Large intestine (tissue), 3 donors: ENCODE results near the gene RAB3A. TPM values are rescaled to one million over a fixed set of nuclear protein-coding genes. Genes with fewer than 3 reads are reported as not detected.

Source experiments
- DNase-seq, 2 donors: peaks; one replicate each; pipeline versions ENCODE4 v3.0.0 to v3.0.0-alpha.2; 2013
- H3K27ac ChIP-seq: one replicate; pipeline ENCODE4 v1.5.1; 2013; ENCODE audit warnings: low read length
- H3K27me3 ChIP-seq: 2 replicates; pipeline ENCODE4 v1.6.1; 2013; ENCODE audit warnings: low read length; ENCODE audit not compliant: control insufficient read depth, insufficient read depth
- H3K36me3 ChIP-seq: 2 replicates; pipeline ENCODE4 v1.6.1; 2013; ENCODE audit warnings: low read length; ENCODE audit not compliant: control insufficient read depth, insufficient read depth
- H3K4me1 ChIP-seq: one replicate; pipeline ENCODE4 v1.6.1; 2013; ENCODE audit warnings: low read length; ENCODE audit not compliant: control insufficient read depth, insufficient read depth
- H3K4me3 ChIP-seq: one replicate; pipeline ENCODE4 v1.5.1; 2013; ENCODE audit warnings: low read length
- H3K9me3 ChIP-seq: one replicate; pipeline ENCODE4 v1.6.1; 2013; ENCODE audit warnings: mild to moderate bottlenecking, low read depth, low read length, moderate library complexity; ENCODE audit not compliant: control insufficient read depth
- WGBS: methylation state at CpG from one replicate; pipeline ENCODE4 v1.1.5; 2013; ENCODE audit warnings: low lambda C conversion rate; ENCODE audit not compliant: insufficient coverage; 5-methylcytosine and 5-hydroxymethylcytosine counted together
- polyA plus RNA-seq: library from polyadenylated mRNA; unstranded; fragments of 120-200 nt; gene quantifications from one replicate; pipeline ENCODE4 v1.2.1, GENCODE V29; 2013

RAB3A gene
- polyA plus RNA-seq, 1 donor: 5.3 TPM

DNA sequence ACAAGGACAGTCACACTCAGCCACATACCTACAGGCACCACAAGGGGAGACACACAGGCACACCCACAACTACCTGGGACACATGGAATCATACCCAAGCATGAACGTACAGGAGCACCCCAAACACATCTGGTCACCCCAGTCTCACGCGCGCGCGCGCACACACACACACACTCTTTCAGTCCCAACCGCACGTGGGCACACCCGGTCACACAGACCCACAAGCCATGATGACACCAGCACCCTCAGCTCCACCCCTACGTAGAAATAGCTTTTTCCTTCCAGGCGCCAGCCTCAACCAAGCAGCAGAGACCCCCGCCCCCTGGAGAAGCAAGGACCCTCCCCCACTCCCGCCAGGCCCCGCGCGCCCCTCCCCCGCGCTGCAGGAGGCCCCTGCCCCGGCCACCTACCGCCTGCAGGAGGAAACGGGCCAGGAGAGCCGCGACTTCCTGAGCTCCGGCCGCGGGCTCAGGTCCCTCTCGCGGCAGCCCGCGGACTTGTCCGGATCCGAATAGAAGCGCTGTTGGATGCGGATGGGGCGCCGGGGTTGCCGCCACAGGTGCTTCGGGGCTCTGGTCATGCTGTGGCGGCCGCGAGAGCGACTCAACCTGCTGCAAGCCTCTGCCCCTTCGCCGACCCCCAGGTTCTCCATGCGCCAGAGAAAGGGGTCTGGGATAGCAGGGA lies 28.8 kb upstream of the RAB3A start:
- Histone ChIP-seq H3K4me1 (peaks cover 2% of the 10 kb centered on the region), H3K27ac (no peak overlapping the region), H3K4me3 (no peak overlapping the region), H3K27me3 (peaks cover 47% of the 10 kb centered on the region), H3K36me3 (no peaks in the 10 kb centered on the region), H3K9me3 (peaks cover 12% of the 10 kb centered on the region)
- no peak for DNase-seq
- WGBS: no CpG with 5 or more reads among the region's 46 CpGs

DNA sequence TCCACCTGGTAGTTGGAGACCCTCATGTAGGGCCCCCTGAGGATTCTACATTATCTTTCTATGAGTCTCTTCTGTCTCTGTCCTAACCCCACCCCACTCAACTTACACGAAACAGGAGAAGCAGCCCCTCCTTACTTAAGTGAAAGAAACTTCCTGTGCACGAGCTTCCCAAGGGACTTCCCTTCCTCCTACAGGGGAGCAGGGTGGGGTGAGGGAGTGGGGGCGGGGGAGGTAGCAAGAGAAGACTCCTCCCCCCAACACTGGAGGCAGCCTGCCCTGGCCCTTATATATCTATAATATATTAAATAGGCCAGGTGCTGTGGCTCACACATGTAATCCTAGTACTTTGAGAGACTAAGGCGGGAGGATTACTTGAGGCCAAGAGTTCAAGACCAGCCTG lies 27.9 kb upstream of the RAB3A start:
- H3K27ac ChIP-seq: no peak overlapping the region
- H3K4me1 ChIP-seq: peaks cover 2% of the 10 kb centered on the region
- H3K27me3 ChIP-seq: peaks cover 56% of the 10 kb centered on the region
- no peak overlapping the region for H3K4me3 ChIP-seq
- peaks cover 12% of the 10 kb centered on the region for H3K9me3 ChIP-seq
- WGBS: no CpG with 5 or more reads among the region's 4 CpGs
- DNase-seq: no peak
- no peaks in the 10 kb centered on the region for H3K36me3 ChIP-seq

DNA sequence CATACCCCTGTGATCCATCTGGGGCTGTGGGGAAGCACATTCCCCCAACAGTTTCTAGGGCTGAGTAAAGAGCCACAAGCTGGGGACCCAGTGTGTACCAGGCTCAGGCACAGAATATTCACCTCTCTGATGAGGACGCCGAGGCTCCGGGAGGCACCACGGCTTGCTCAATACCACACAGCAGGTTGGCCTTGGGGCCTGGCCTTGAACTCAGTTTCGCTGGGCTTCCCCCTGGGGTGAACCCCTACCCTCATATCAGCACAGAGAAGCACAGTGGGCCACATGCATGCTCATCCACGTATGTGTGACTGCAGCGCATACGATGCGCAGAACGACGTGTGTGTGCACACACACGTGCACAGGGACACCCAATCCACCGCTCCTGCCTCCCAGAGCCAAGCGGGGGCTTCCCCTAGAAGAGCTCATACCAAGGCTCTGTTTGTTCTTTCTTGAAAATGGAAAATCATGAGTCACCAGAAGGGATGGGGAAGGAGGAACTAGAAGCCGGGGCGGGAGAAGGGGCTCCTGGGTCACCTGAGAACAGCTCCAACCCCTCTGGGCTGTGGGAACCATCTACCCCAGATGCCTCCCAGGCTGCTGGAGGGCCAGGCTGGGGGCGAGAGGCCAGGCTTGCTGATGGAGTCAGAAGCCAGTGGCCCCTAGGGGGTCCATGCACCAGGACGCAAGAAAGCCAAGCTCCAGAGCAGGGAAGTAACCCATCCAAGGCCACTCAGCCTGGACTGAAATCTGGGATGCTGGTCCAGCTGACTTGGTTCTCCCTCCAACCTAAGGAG lies 27.3 kb upstream of the RAB3A start:
- peaks cover 61% of the 10 kb centered on the region for H3K27me3 ChIP-seq
- no CpG with 5 or more reads among the region's 18 CpGs for WGBS

GRCh38 chr19:18229915-18230314 lies 26.1 kb upstream of the RAB3A start:
- DNase-seq: no peak
- Histone ChIP-seq H3K4me1 (peaks cover 7% of the 10 kb centered on the region), H3K36me3 (no peaks in the 10 kb centered on the region), H3K27ac (no peak overlapping the region), H3K9me3 (peaks cover 14% of the 10 kb centered on the region), H3K4me3 (no peak overlapping the region), H3K27me3 (peaks cover 73% of the 10 kb centered on the region)
- WGBS: no CpG with 5 or more reads among the region's 4 CpGs

More for the DNA sequence above, 27.3 kb upstream of the RAB3A start:
- no peak for DNase-seq
- Histone ChIP-seq H3K9me3 (peaks cover 12% of the 10 kb centered on the region), H3K4me3 (no peak overlapping the region), H3K4me1 (peaks cover 2% of the 10 kb centered on the region), H3K27ac (no peak overlapping the region), H3K36me3 (no peaks in the 10 kb centered on the region)

DNA sequence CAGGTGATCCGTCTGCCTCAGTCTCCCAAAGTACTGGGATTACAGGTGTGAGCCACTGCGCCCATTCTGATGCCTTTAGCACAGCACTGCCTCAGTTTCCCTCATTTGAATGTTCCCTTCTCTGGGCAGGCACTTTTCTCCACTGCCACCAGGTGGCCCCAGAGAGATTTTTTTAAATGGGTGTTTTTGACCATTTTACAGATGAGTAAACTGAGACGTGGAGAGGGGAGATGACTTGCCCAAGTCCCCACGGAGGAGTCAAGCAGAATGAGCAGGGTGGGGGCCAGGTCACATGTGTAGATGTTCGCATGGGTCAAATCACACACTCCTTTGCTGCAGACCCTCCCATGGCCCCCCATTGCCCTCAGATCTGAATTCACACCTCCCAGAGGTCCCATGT lies 25.6 kb upstream of the RAB3A start:
- Histone ChIP-seq H3K27ac (no peak overlapping the region), H3K9me3 (peaks cover 15% of the 10 kb centered on the region)
- WGBS: no CpG with 5 or more reads among the region's 5 CpGs

GRCh38 chr19:18227781-18228271 lies 24.0 kb upstream of the RAB3A start:
- Histone ChIP-seq H3K27me3 (peaks cover 70% of the 10 kb centered on the region), H3K36me3 (no peaks in the 10 kb centered on the region), H3K9me3 (peaks cover 5% of the 10 kb centered on the region), H3K4me3 (no peak overlapping the region), H3K27ac (no peak overlapping the region), H3K4me1 (peaks cover 16% of the 10 kb centered on the region)
- DNase-seq: no peak
- 80% methylated on average over 1 of the region's 6 CpGs for WGBS

More for the DNA sequence above, 25.6 kb upstream of the RAB3A start:
- no peak overlapping the region for H3K4me3 ChIP-seq
- no peaks in the 10 kb centered on the region for H3K36me3 ChIP-seq
- peaks cover 74% of the 10 kb centered on the region for H3K27me3 ChIP-seq
- no peak for DNase-seq
- peaks cover 10% of the 10 kb centered on the region for H3K4me1 ChIP-seq

GRCh38 chr19:18226956-18227780 lies 23.3 kb upstream of the RAB3A start:
- H3K36me3 ChIP-seq: no peaks in the 10 kb centered on the region
- no peak for DNase-seq
- no peak overlapping the region for H3K4me3 ChIP-seq
- no peak overlapping the region for H3K27ac ChIP-seq
- H3K4me1 ChIP-seq: peaks cover 14% of the 10 kb centered on the region
- WGBS: no CpG with 5 or more reads among the region's 18 CpGs
- H3K9me3 ChIP-seq: peaks cover 3% of the 10 kb centered on the region
- peaks cover 65% of the 10 kb centered on the region for H3K27me3 ChIP-seq

- peaks cover 3% of the 10 kb centered on the region for H3K9me3 ChIP-seq
- H3K4me3 ChIP-seq: no peak within 1 kb of the TSS
- peaks cover 18% of the 10 kb centered on the region for H3K4me1 ChIP-seq
- no peak within 1 kb of the TSS for H3K27ac ChIP-seq
- H3K27me3 ChIP-seq: peaks cover 60% of the 10 kb centered on the region
- WGBS: 0% methylated on average over 2 of the region's 51 CpGs
- no peaks in the 10 kb centered on the region for H3K36me3 ChIP-seq
- DNase-seq: no peak
Measured at GRCh38 chr19:18225702-18226468, 22.0 kb upstream of the RAB3A start, which contains the start of gene PDE4C. PDE4C (minus strand) TSS chr19:18226438; CDS start chr19:18226415, 23 bp downstream.

- no CpG with 5 or more reads among the region's 16 CpGs for WGBS
Measured at GRCh38 chr19:18225355-18225701, 21.5 kb upstream of the RAB3A start.

More at GRCh38 chr19:18225355-18225701, 21.5 kb upstream of the RAB3A start:
- Histone ChIP-seq H3K27me3 (peaks cover 59% of the 10 kb centered on the region), H3K4me1 (peaks cover 18% of the 10 kb centered on the region), H3K4me3 (no peak overlapping the region), H3K27ac (no peak overlapping the region), H3K36me3 (no peaks in the 10 kb centered on the region), H3K9me3 (peaks cover 3% of the 10 kb centered on the region)
- no peak for DNase-seq
